K562 (cell line): ENCODE results near the gene BRAP. TPM values are rescaled to one million over a fixed set of nuclear protein-coding genes. Genes with fewer than 3 reads are reported as not detected.

Source experiments
- ARNT ChIP-seq, 2 experiments: fragments of 450-650 bp; IDR thresholded peaks; 2 replicates each; pipeline ENCODE4 v1.6.1; 2016; ENCODE audit warnings: mild to moderate bottlenecking in 1 of 2
- CAMTA2 ChIP-seq: fragments of 250-450 bp; sonication (Bioruptor Pico); conservative IDR thresholded peaks from 2 replicates; pipeline ENCODE4 v1.5.1; 2022
- FOXO4 ChIP-seq: fragments of 450-650 bp; formaldehyde crosslinking; IDR thresholded peaks from 2 replicates; pipeline ENCODE4 v1.4.0; 2020; ENCODE audit warnings: mild to moderate bottlenecking, moderate library complexity
- HCFC1 ChIP-seq: IDR thresholded peaks from 2 replicates; pipeline ENCODE4 v1.6.1; 2012; ENCODE audit warnings: low read depth, low read length, improper control_type of control experiment
- HEY1 ChIP-seq: fragments of 250-450 bp; sonication (Bioruptor Pico); IDR thresholded peaks from 2 replicates; pipeline ENCODE4 v1.5.0; 2020; ENCODE audit warnings: mild to moderate bottlenecking, moderate library complexity, borderline replicate concordance
- NFE2L1 ChIP-seq: fragments of 450-650 bp; IDR thresholded peaks from 2 replicates; pipeline ENCODE4 v1.6.1; 2016; ENCODE audit warnings: missing genetic modification characterization, low read depth, mild to moderate bottlenecking, missing compliant biosample characterization, moderate library complexity, borderline replicate concordance
- POLR2H ChIP-seq: IDR thresholded peaks from 2 replicates; pipeline ENCODE4 v1.6.1; 2016; ENCODE audit warnings: missing genetic modification characterization, low read depth, mild to moderate bottlenecking, control low read depth, missing compliant biosample characterization, moderate library complexity
- PRPF4 ChIP-seq: fragments of 200-400 bp; formaldehyde crosslinking; IDR thresholded peaks from one replicate; pipeline ENCODE4 v1.6.1; 2017; ENCODE audit warnings: low read length, low read depth, mild to moderate bottlenecking; ENCODE audit not compliant: insufficient read depth, poor library complexity, severe bottlenecking
- SNIP1 ChIP-seq: fragments of 450-650 bp; IDR thresholded peaks from 2 replicates; pipeline ENCODE4 v1.7.1; 2017; ENCODE audit warnings: low read depth, mild to moderate bottlenecking
- STAT5A ChIP-seq: IDR thresholded peaks from 2 replicates; pipeline ENCODE4 v1.6.1; 2012; ENCODE audit warnings: low read length, inconsistent platforms, borderline replicate concordance
- ZNF318 ChIP-seq, 2 experiments: fragments of 450-650 bp; IDR thresholded peaks; 2 replicates each; pipeline ENCODE4 v1.6.1; 2016; ENCODE audit warnings: mild to moderate bottlenecking in 2 of 2, borderline replicate concordance in 1 of 2, low read depth in 1 of 2, moderate library complexity in 1 of 2
- ZNF324 ChIP-seq: fragments of 250-450 bp; sonication (Bioruptor Pico); IDR thresholded peaks from 2 replicates; pipeline ENCODE4 v1.4.0; 2020; ENCODE audit warnings: mild to moderate bottlenecking
- ZNF57 ChIP-seq: fragments of 450-650 bp; formaldehyde crosslinking; IDR thresholded peaks from 2 replicates; pipeline ENCODE4 v1.4.0; 2020; ENCODE audit warnings: mild to moderate bottlenecking, moderate library complexity
- polyA plus RNA-seq, 8 experiments: library from polyadenylated mRNA; depleted of rRNA in 4 of 8; stranded (reverse) in 5 of 8; unstranded in 3 of 8; fragments of >200 nt; fragmentation: Nextera tagmentation in 2 of 8; fragmentation: Illumina TruSeq in 1 of 8; extraction: Ambion mirVana in 2 of 8; extraction: Trizol in 1 of 8; gene quantifications; 2 replicates each; pipeline versions ENCODE4 v1.2.1 to v1.2.3, GENCODE V29; 2011 to 2014; ENCODE audit warnings: inconsistent platforms in 1 of 8, missing spikeins in 1 of 8
- total RNA-seq, 7 experiments: library from RNA; depleted of rRNA in 6 of 7; stranded (reverse); fragments of >200 nt in 6 of 7; fragmentation: Illumina TruSeq in 2 of 7; extraction: Trizol in 2 of 7; gene quantifications; 2 replicates each; pipeline versions ENCODE4 v1.2.1 to v1.2.3, GENCODE V29; 2011 to 2021; ENCODE audit warnings: low replicate concordance in 1 of 7
- TF ChIP-seq, protein P1 (sequence below): fragments of 450-650 bp; formaldehyde crosslinking; IDR thresholded peaks from 2 replicates; pipeline ENCODE4 v1.4.0; 2020; ENCODE audit warnings: mild to moderate bottlenecking, moderate library complexity
- TF ChIP-seq, protein P2 (sequence below): fragments of 250-450 bp; sonication (Bioruptor Pico); IDR thresholded peaks from 2 replicates; pipeline ENCODE4 v1.5.0; 2021

The BRAP gene
- total and polyA plus RNA-seq, 9 of the 15 experiments (the other 6 are each of a cell fraction or from before 2014, with no cell fraction given), result 2.2 to 32.6 (median 27.5) TPM

- TF ChIP-seq PRPF4 (peak; percentile 13), STAT5A (no peak), HCFC1 (peak; percentile 40), SNIP1 (no peak), POLR2H (tag) (peak; percentile 70; the same call in 1 of the 2 replicates), FOXO4 (no peak), ZNF57 (CRISPR knock-in tag) (no peak), NFE2L1 (tag) (no peak), CAMTA2 (CRISPR knock-in tag) (no peak), ZNF318 (IDR thresholded peaks at IDR 0.05; ENCODE audit: borderline replicate concordance in 1 of 2, low read depth in 1 of 2) (no peak), HEY1 (CRISPR knock-in tag) (no peak), ZNF324 (CRISPR knock-in tag) (no peak), ARNT (IDR thresholded peaks at IDR 0.05) (no peak)
- TF ChIP-seq, protein P1, sequence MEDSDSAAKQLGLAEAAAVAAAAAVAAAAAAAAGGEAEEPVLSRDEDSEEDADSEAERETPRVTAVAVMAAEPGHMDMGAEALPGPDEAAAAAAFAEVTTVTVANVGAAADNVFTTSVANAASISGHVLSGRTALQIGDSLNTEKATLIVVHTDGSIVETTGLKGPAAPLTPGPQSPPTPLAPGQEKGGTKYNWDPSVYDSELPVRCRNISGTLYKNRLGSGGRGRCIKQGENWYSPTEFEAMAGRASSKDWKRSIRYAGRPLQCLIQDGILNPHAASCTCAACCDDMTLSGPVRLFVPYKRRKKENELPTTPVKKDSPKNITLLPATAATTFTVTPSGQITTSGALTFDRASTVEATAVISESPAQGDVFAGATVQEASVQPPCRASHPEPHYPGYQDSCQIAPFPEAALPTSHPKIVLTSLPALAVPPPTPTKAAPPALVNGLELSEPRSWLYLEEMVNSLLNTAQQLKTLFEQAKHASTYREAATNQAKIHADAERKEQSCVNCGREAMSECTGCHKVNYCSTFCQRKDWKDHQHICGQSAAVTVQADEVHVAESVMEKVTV (CRISPR knock-in tag), result no peak
- TF ChIP-seq, protein P2, sequence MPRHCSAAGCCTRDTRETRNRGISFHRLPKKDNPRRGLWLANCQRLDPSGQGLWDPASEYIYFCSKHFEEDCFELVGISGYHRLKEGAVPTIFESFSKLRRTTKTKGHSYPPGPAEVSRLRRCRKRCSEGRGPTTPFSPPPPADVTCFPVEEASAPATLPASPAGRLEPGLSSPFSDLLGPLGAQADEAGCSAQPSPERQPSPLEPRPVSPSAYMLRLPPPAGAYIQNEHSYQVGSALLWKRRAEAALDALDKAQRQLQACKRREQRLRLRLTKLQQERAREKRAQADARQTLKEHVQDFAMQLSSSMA (CRISPR knock-in tag), result 0 out of 2 replicates have a peak, but pooled peaks have one; percentile 15
Observed at GRCh38 chr12:111599453-111600204, 86.1 kb downstream of the BRAP start (continued).
